HG03575 (cell line): Measurements from ENCODE around the gene CYP27A1.

Source experiments
- ATAC-seq: cut with Tn5 transposase; IDR thresholded peaks from one replicate; pipeline ENCODE4 v1.9.1; 2021; ENCODE audit not compliant: unreplicated experiment, insufficient number of reproducible peaks, low FRiP score; ENCODE audit errors: extremely low read depth

CYP27A1 gene

DNA sequence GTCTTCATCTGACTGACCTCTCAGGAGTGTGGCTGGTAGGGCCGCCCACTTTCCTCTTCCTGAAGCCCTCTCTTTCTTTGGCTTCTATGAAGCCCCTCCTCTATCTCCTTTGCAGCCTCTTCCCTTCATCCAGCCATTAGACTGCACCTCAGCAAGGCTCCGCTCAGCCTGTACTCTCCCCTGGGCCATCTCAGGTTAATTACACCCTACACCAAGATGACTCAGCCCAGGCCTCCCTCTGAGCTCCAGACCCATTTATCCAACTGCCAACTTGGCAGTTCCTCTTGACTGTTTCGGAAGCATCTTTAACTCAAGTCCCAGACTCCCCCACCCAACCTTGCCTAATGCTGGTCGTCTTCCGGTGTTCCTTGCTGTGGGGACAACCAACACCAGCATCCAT, 71.8 kb downstream of the CYP27A1 start:
- ATAC-seq, result no peak

DNA sequence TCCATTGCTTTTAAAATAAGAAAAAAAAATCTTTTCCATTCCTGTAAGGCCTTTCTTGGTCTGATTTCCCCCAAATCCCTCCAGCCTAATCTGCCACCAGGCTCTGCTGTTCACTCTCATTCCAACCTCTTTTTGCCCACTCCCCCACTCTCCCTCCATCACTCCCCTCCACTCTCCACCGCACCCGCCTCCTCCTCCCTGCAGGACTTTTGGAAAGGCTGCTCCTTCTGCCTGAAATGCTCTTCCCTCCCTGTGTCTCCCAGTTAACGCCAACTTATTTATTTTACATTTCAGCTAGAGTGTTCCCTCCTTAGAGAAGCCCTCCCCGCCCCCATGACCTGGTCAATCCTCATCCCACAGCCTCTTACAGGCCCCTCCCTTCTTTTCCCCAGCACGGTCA, 72.9 kb downstream of the CYP27A1 start:
- ATAC-seq, result no peak

DNA sequence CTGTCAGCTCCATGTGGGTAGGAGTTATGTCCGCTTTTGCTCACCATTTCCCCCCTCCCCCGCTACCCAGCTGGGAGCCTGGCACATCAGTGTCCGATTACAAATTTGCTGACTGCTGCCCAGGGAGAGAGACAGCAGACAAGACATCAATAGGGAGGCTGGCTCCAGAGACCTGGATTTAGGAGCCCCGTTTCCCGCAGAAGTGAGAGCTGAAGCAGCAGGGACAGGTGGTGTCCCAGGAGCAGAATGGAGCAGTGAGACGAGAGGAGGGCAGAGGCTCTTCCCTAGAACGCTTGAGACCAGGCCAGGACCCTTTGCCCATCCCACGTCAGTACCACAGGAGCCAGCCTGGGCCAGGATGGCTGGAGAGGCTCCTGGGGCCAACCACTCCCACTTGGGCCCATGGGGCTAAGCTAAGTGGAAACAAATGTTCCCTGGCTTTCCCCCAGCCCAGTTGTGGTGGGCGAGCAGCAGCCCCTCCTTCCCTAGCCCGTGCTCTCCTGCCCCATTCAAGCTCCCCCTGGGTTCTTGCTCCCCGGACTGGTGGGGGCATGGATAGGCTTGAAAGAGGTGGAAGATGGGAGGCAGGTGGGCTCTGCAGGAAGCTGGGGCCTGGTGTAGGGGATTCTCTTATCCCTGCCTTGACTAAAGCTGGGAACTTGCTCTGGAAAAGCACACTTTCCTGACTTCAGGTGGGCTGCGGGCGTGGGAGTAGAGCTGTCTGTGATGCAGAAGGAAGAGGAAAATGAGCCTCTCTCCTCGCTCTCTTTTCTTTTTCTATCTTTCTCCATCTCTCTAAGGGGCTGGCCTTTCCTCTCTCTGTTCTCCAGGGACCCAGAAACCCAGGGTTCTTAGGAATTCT, 73.6 kb downstream of the CYP27A1 start:
- ATAC-seq, result no peak

DNA sequence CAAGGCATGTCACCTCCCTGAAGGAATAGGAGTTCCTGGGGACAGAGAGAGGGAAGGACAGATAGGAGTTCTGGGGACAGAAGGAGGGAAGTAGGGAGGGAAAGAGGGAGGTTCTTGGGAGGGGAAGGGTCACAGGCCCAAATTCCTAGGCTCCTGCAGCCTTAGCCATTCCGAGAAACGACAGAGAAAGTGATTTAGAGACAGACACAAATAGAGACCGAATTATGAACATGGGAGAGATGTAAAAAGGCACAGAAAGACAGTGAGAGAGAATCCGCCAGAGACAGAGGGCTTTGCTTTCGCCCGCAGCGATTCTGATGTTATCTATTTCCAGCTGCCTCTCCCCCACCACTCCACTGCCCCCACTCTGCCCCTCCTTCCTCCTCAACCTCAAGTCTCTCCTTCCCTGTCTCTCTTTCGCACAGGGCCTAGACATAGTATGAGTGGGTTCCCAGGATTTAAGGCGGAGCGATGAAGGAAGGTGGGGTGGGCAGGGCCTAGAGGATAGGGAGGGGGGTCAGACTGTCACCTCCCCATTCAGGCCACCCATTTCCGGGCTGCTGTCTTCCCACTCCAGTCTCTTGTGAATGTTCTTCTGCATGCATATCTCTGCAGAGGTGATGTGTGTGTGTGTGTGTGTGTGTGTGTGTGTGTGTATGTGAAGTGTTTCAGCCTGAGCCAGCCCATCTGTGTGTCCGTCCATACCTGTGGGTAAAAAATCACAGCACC, 74.4 kb downstream of the CYP27A1 start:
- ATAC-seq, result no peak

DNA sequence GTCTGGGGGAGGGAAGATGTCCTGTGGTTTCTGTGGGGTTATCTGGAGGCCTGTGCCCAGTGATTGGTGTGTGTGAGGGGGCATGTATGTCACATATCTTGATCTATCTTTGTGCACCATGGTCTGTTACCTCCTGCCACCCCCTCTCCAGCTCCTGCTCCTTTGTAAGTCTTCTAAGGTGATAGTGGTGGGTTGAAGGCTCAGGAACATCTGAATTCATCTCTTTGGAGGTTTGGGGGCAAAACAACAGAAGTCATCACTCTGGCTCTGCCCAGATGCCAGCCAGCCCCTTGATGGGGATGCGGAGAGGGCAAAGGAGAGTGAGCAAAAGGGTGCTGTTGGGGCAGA, 74.9 kb downstream of the CYP27A1 start:
- no peak for ATAC-seq

DNA sequence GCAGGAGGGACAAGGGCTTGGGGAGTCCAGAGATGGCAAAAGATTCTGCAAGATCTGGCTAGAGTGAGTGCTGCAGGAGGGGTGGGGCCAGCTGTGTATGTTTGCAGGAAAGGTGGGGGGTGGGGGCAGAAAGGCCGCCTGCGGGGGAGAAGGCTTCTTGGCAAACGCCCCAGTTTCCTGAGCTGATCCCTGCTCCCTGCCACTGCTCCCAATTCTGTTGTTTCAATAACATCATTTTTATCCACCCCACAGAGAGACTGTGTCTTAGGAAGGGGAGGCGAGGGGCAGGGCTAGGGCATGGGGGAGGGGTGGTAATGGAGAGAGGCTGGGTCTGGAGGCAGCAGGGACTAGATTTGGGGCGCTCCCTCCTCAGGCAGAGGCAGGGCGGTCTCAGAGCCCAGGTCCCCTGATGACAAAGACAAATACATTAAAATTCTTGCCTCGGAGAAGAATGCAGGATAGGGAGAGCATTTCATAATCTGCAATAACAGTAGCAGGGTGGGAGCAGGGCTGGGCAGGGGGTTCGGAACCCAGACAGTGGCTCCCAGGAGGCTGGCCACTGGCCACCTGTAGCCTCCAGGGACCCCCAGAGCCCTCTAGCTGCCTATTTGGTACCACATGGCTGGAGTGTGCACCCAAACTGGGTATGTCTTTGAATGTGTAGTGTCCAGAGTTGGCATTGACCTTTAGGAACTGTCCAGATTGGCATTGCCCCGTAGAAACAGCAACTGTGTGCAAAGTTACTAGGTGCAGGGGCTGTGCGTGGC, 75.6 kb downstream of the CYP27A1 start:
- ATAC-seq, result no peak

DNA sequence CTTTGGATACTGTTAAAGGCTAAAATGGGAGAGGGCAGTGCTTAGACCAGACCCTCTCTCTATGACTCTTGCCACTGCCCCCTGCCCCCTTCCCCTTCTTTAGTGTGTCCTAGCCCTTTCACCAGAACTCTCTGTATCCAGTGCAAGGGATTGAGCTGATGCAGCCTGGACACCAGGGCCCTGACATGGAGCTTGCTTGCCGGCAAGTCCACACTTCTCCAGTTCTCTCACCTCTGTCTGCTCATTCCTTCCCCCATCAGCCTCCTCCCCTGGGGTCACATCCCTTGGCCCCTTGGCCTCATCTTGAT, 76.1 kb downstream of the CYP27A1 start:
- ATAC-seq, result no peak

DNA sequence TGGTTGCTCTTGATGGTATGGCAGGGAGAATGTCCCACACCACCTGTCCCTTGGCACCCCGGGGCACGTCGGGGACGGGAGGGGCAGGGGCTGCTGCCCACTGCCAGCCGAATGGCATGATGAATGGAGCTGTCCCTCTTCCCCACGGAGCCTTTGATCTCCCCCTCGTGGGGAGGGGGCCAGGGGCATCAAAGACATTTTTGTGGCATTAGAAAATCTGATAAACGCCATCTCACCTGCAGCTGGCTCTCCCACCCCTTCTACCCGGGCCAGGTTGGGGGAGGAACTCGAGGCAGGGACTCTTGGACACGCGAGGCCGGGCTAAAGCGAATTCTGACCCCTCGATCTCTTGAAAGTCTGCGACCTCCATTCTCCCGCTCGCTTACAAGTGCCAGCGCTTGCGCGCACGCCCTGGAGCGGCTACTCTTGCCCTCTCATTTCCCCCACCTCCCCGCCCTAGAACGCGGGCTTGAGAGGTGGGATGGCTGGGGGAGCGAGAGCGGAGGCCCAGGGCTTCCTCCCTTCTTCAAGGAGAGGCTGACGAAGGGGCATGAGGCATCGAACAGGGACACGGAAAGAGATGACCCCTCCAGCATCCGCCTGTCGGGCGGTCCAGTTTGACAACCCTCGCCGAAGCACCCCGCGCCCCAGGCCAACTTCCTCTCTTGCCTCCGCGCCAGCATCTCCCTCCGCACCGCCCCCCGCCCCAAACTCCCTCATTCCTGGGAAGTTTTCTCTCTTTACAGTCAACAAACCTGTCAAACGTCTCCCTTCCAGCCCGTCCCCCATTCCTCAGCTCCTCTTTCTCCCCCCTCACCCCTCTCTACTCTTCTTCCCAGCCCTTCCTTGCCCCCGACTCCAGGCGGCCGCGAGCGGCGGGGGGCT, 77.0 kb downstream of the CYP27A1 start:
- no peak for ATAC-seq

DNA sequence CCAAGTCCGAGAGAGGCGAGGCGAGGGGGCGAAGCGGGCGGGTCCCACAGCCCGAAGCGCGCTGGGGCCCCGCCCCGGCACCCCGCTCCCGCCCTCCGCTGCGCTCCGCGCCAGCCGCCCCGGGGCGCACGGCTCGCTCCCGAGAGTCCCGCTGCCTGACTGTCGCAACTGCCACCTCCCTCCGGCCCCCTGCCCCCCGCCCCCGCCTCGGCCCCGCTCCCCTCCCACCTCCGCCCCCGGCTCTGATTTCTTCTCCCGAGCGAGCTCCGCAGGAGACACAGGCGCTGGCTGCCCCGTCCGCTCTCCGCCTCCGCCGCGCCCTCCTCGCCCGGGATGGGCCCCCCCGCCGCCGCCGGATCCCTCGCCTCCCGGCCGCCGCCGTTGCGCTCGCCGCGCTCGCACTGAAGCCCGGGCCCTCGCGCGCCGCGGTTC, 77.6 kb downstream of the CYP27A1 start, which contains the start of gene WNT6:
WNT6 (plus strand) TSS at position 250 of the 432 bp plus-strand sequence. CDS start 233 bp downstream, outside the sequence.
- no peak for ATAC-seq

DNA sequence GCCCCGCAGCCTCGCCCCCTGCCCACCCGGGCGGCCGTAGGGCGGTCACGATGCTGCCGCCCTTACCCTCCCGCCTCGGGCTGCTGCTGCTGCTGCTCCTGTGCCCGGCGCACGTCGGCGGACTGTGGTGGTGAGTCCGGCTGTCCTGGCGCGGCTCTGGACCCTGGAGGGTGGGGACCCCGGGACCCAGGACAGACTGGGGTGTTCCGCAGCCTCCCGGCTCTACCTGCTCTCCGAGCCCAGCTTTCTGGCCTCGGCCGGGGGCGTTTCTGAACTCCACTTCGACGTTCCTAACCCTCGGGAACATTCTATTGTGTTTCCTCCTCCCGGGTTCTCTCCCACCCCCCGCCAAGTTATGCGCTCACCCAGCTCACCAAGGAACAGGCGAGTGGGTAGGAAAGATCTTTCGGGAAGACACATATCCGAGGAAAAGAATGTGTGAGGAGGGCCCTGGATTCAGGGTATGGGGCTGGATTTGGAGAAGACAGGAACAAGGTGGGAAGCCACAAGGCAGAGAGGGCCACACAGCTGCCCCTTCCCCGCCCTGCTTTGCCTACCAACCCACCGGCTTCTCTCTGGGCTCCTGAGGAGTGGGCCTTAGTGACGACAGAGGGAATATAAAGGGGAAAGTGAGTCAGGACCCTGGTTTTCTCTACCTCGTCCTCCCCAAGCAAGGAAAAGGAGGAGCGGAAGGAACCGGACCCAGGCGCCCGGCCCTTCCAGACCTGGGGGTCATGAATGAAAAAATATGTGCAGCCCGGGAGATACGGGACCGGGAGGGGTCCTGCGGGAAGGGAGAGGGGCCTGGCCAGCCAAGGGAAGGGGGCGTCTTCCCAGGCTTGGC, 78.3 kb downstream of the CYP27A1 start:
- ATAC-seq, result no peak

DNA sequence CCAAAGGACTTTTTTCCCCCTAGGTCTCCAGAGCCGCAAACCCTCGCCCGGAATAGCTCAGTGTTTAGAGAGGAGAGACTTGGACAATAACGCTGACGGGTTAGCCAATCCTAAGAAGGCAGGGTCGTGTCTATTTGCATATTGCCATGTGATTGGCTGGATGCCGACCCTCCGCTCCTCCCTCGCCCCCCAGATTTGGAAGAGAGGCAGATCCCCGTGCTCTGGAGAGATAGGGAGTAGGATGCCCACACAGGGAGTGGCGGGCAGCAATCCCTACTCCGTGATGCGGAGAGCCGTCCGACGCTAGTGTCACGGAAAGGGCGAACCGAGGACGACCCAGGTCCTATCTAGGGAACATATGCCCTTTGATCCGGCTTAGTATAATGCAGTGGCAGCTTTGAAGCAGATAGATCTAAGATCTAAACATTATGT, 79.0 kb downstream of the CYP27A1 start:
- no peak for ATAC-seq

DNA sequence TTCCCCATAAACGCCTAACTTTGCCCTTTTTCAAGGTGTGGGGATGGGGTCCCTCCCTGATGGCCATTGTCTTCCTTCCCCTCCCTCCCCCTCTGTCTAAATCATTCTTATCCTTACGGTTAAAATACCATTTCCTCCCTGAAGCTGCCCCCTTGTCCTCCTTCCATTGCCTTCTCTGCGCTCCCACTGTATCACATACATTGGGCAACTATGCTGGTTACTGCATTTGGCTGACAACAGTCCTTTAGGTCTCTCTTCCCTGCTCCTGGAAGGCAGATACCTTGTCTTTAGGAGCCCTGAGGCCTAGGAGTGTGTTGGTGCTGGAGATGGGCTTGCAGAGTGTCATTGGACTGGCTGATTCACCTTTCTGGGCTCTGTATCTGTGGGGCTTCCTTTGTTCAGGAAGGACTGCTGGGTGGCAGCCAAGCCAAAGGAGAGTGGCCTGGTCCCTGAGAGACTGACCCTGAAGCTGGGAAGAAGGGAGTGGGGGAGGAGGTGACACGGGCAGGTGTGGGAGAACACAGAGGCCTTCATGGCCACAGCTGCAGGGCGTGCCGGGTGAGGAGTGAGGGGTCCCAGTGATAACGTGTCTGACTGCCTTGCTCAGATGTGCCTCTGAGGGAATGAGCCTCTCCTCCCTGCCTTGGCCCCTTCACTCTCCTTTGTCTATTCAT, 79.8 kb downstream of the CYP27A1 start:
- no peak for ATAC-seq

DNA sequence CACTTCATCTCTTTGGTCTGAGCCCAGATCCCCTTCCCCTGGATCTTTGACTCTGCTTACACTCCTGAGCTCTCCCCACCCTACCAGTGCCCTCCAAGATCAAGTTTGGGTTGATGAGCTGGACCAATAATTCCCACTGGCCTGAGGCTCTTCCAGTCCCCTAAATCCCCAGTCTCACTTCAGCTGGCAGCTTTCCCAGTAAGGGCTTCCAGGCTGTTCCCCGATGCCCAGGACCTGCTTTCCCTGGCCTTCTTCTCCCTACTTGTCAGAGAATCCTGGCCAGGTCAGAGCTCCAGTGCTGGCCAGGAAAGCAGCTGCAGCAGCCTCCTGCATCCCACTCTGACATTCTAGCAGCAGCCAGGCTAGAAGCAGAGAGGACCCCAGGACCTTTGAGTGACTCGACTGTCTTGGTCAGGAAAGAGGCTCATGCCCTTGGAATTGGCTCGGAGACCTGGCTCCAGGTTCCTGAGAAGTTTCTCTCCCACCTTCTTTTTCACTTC, 81.1 kb downstream of the CYP27A1 start:
- no peak for ATAC-seq
